HL-60 (cell line): Measurements from ENCODE around the gene NIT1.
A peak's percentile ranks its signal among the peaks of the same experiment; 100 is the strongest.

Experiments
- DNase-seq, 2 experiments: peaks; one replicate each; pipeline ENCODE4 v3.0.0-alpha.2; 2010 to 2020; ENCODE audit warnings: low read depth in 1 of 2, low spot score in 1 of 2
- H3K27ac ChIP-seq: fragments of 250-450 bp; sonication (Bioruptor Pico); replicated peaks from 2 replicates; pipeline ENCODE4 v1.5.1; 2020; ENCODE audit warnings: mild to moderate bottlenecking, moderate library complexity
- H3K27me3 ChIP-seq: fragments of 250-450 bp; sonication (Bioruptor Pico); 2 replicates; pipeline ENCODE4 v1.5.1; 2021; ENCODE audit warnings: mild to moderate bottlenecking, moderate library complexity; ENCODE audit not compliant: insufficient read depth, poor library complexity, severe bottlenecking
- H3K4me3 ChIP-seq: replicated peaks from 2 replicates; pipeline ENCODE4 v1.5.1; 2011; ENCODE audit warnings: mild to moderate bottlenecking, control low read depth, low read length; ENCODE audit not compliant: insufficient read depth
- CTCF ChIP-seq: IDR thresholded peaks from one replicate; pipeline ENCODE4 v1.5.1; 2011; ENCODE audit warnings: low read length, control low read depth, inconsistent platforms; ENCODE audit not compliant: insufficient read depth
- GABPA ChIP-seq: IDR thresholded peaks from 2 replicates; pipeline ENCODE4 v1.6.1; 2012; ENCODE audit warnings: low read depth
- POLR2AphosphoS5 ChIP-seq: IDR thresholded peaks from 2 replicates; pipeline ENCODE4 v1.6.1; 2012; ENCODE audit warnings: low read depth
- SPI1 ChIP-seq: IDR thresholded peaks from 2 replicates; pipeline ENCODE4 v1.6.1; 2012; ENCODE audit warnings: low read depth, mild to moderate bottlenecking, borderline replicate concordance
- TF ChIP-seq, protein P1 (sequence below): IDR thresholded peaks from 2 replicates; pipeline ENCODE4 v1.6.1; 2012; ENCODE audit warnings: low read depth; ENCODE audit not compliant: insufficient replicate concordance

Gene NIT1

GRCh38 chr1:161098210-161099068 is 19.5 kb upstream of the NIT1 start, which contains the start of gene KLHDC9:
KLHDC9 (plus strand) TSS chr1:161098361; CDS start chr1:161098536, 175 bp downstream.
- no peak for TF ChIP-seq SPI1
- TF ChIP-seq POLR2AphosphoS5 = no peak
- TF ChIP-seq, protein P1, sequence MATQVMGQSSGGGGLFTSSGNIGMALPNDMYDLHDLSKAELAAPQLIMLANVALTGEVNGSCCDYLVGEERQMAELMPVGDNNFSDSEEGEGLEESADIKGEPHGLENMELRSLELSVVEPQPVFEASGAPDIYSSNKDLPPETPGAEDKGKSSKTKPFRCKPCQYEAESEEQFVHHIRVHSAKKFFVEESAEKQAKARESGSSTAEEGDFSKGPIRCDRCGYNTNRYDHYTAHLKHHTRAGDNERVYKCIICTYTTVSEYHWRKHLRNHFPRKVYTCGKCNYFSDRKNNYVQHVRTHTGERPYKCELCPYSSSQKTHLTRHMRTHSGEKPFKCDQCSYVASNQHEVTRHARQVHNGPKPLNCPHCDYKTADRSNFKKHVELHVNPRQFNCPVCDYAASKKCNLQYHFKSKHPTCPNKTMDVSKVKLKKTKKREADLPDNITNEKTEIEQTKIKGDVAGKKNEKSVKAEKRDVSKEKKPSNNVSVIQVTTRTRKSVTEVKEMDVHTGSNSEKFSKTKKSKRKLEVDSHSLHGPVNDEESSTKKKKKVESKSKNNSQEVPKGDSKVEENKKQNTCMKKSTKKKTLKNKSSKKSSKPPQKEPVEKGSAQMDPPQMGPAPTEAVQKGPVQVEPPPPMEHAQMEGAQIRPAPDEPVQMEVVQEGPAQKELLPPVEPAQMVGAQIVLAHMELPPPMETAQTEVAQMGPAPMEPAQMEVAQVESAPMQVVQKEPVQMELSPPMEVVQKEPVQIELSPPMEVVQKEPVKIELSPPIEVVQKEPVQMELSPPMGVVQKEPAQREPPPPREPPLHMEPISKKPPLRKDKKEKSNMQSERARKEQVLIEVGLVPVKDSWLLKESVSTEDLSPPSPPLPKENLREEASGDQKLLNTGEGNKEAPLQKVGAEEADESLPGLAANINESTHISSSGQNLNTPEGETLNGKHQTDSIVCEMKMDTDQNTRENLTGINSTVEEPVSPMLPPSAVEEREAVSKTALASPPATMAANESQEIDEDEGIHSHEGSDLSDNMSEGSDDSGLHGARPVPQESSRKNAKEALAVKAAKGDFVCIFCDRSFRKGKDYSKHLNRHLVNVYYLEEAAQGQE = no peak
- TF ChIP-seq GABPA = no peak
- TF ChIP-seq CTCF = no peak
- peak; percentile 62 to 66 for DNase-seq
- Histone ChIP-seq H3K4me3 (peak within 1 kb of the TSS; percentile 22), H3K27me3 (no peaks in the 10 kb centered on the region), H3K27ac (peak within 1 kb of the TSS; percentile 27; the same call in 1 of the 2 replicates)

DNA sequence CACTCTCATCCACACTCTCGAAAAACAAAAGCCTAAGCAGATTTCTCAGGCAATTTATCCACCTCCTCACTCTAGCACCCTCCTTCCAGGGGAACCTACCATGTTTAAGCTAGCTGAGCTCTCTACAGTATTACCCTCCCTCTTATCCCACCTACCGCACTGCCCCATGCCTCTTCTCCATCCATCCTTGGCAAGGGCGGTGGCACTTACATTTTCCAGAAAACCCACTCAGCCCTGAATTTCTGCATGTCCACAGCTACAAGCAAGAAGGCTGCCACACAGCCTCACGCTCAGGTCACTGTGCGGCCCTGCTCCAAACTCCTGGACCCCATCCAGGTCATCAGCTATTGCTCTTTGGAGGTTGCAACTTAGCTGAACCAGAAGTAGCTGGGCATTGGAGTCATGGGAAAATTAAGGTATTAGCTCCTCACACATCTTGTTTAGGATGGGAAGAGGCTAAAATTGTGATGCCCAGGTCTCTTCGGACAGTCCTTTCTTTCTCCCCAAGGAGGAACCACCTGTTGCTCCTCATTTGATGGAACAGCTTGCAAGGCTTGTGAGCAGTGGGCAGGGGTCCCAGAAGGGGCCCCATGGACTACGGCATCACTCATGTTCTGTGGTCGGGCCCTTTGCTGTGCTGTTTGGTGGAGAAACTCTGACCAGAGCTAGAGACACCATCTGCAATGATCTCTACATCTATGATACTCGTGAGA is 18.7 kb upstream of the NIT1 start:
- TF ChIP-seq POLR2AphosphoS5 = peak; percentile 43; the same call in 1 of the 2 replicates
- TF ChIP-seq SPI1 = no peak
- Histone ChIP-seq H3K27me3 (no peaks in the 10 kb centered on the region), H3K4me3 (no peak overlapping the region), H3K27ac (no peak overlapping the region)
- no peak for DNase-seq

- DNase-seq = no peak
- no peak overlapping the region for H3K4me3 ChIP-seq
- no peak overlapping the region for H3K27ac ChIP-seq
- H3K27me3 ChIP-seq = no peaks in the 10 kb centered on the region
- no peak for TF ChIP-seq GABPA
- no peak for TF ChIP-seq SPI1
- TF ChIP-seq POLR2AphosphoS5 = no peak
- TF ChIP-seq CTCF = no peak
- TF ChIP-seq, protein P1 = no peak
Observed at GRCh38 chr1:161100556-161100955, 17.3 kb upstream of the NIT1 start.

DNA sequence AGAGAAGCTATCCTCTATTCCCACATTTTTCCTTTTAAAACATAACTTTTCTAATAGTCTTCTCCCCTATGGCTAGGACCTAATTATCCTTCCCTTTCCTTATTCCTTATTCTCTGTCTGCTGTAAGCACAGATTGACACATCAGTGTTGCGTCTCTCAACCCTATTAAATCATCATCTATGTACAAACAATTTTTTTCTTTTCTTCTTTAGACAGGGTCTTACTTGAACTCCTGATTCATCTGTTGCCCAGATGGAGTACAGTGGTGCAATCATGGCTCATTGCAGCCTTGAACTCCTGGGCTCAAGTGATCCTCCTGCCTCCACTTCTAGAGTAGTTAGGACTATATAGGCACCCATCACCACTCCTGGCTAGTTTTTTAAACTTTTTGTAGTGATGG is 11.5 kb upstream of the NIT1 start:
- Histone ChIP-seq H3K27me3 (no peaks in the 10 kb centered on the region), H3K27ac (no peak overlapping the region), H3K4me3 (no peak overlapping the region)
- no peak for DNase-seq
- no peak for TF ChIP-seq SPI1
